IMR-90 (cell line): ENCODE data around the gene SNRNP70. TPM values are rescaled to one million over a fixed set of nuclear protein-coding genes. Genes with fewer than 3 reads are reported as not detected.
"Not testable (repeated sequence)": the region's sequence is repeated elsewhere in the genome, so short reads cannot be mapped to it uniquely, and the experiment has no call there.

Experiments used
- ATAC-seq: fragments of 200-7000 bp; cut with Tn5 transposase; 2 replicates; pipeline ENCODE4 v1.9.1; 2020; ENCODE audit warnings: low read depth, mild to moderate bottlenecking, moderate library complexity
- BruUV-seq: library from RNA; stranded (reverse); fragments of 400-500 nt; replicated peaks from 2 replicates; lab custom pipeline; 2021; lab: Mats Ljungman, UMichigan
- CTCF ChIA-PET: fragments of 300-600 bp; formaldehyde crosslinking; extraction: SDS; loops from one replicate; lab custom pipeline; 2021; ENCODE audit warnings: antibody characterized with exemption; lab: Yijun Ruan, JAX
- POLR2A ChIA-PET: fragments of 300-600 bp; sonication (Branson Sonifier 250); formaldehyde crosslinking; loops from one replicate; lab custom pipeline; 2022; ENCODE audit warnings: antibody characterized with exemption; ENCODE audit not compliant: unreplicated experiment; lab: Charles Lee
- DNase-seq: peaks from one replicate; pipeline ENCODE4 v3.0.0; 2013
- H2AFZ ChIP-seq: replicated peaks from 2 replicates; pipeline ENCODE3; 2013; ENCODE audit warnings: low read length, mild to moderate bottlenecking; ENCODE audit not compliant: poor library complexity
- H2AK5ac ChIP-seq: 2 replicates; pipeline ENCODE4 v1.6.1; 2013; ENCODE audit warnings: low read depth, low read length, inconsistent platforms
- H2AK9ac ChIP-seq: replicated peaks from 2 replicates; pipeline ENCODE3; 2013; ENCODE audit warnings: mild to moderate bottlenecking, low read depth, low read length, moderate library complexity; ENCODE audit not compliant: poor library complexity
- H2BK120ac ChIP-seq: 2 replicates; pipeline ENCODE4 v1.6.1; 2013; ENCODE audit warnings: low read depth, low read length, inconsistent platforms
- H2BK15ac ChIP-seq: 3 replicates; pipeline ENCODE4 v1.6.1; 2013; ENCODE audit warnings: low read depth, low read length, inconsistent platforms
- H2BK20ac ChIP-seq: 2 replicates; pipeline ENCODE4 v1.6.1; 2013; ENCODE audit warnings: low read depth, mild to moderate bottlenecking, inconsistent platforms, low read length, moderate library complexity
- H2BK5ac ChIP-seq: 2 replicates; pipeline ENCODE4 v1.6.1; 2013; ENCODE audit warnings: mild to moderate bottlenecking, low read depth, low read length, inconsistent platforms; ENCODE audit not compliant: poor library complexity, severe bottlenecking
- H3K14ac ChIP-seq: replicated peaks from 2 replicates; pipeline ENCODE4 v1.6.1; 2013; ENCODE audit warnings: low read depth, low read length, inconsistent platforms
- H3K18ac ChIP-seq: 2 replicates; pipeline ENCODE4 v1.6.1; 2013; ENCODE audit warnings: low read depth, low read length, control low read depth
- H3K23ac ChIP-seq: 2 replicates; pipeline ENCODE4 v1.6.1; 2013; ENCODE audit warnings: low read depth, low read length, inconsistent platforms
- H3K27ac ChIP-seq: 2 replicates; pipeline ENCODE4 v1.5.1; 2013; ENCODE audit warnings: mild to moderate bottlenecking, control low read depth, low read length; ENCODE audit not compliant: insufficient read depth
- H3K27me3 ChIP-seq: 2 replicates; pipeline ENCODE4 v1.6.1; 2013; ENCODE audit warnings: low read length; ENCODE audit not compliant: control insufficient read depth, insufficient read depth
- H3K36me3 ChIP-seq: 2 replicates; pipeline ENCODE4 v1.6.1; 2013; ENCODE audit warnings: low read length, mixed read lengths; ENCODE audit not compliant: control insufficient read depth, insufficient read depth
- H3K4ac ChIP-seq: 2 replicates; pipeline ENCODE4 v1.6.1; 2013; ENCODE audit warnings: low read depth, low read length, inconsistent platforms
- H3K4me1 ChIP-seq: 2 replicates; pipeline ENCODE4 v1.6.1; 2013; ENCODE audit warnings: low read length, mixed read lengths; ENCODE audit not compliant: control insufficient read depth, insufficient read depth
- H3K4me2 ChIP-seq: 2 replicates; pipeline ENCODE4 v1.6.1; 2013; ENCODE audit warnings: low read depth, mild to moderate bottlenecking, control low read depth, low read length, moderate library complexity
- H3K4me3 ChIP-seq: 2 replicates; pipeline ENCODE4 v1.5.1; 2013; ENCODE audit warnings: low read depth, mild to moderate bottlenecking, control low read depth, low read length, moderate library complexity; ENCODE audit not compliant: insufficient read depth
- H3K56ac ChIP-seq: 2 replicates; pipeline ENCODE4 v1.6.1; 2013; ENCODE audit warnings: low read length, inconsistent platforms; ENCODE audit not compliant: insufficient read depth; ENCODE audit errors: extremely low read depth
- H3K79me1 ChIP-seq, 2 experiments: 2 replicates each; pipeline ENCODE4 v1.6.1; 2013; ENCODE audit warnings: low read length in 2 of 2, inconsistent platforms in 1 of 2, low read depth in 1 of 2
- H3K9ac ChIP-seq: 2 replicates; pipeline ENCODE4 v1.6.1; 2013; ENCODE audit warnings: low read depth, low read length, control low read depth
- H3K9me1 ChIP-seq: 2 replicates; pipeline ENCODE4 v1.6.1; 2013; ENCODE audit warnings: low read length, inconsistent platforms; ENCODE audit not compliant: insufficient read depth
- H3K9me3 ChIP-seq: 2 replicates; pipeline ENCODE4 v1.6.1; 2013; ENCODE audit warnings: low read length; ENCODE audit not compliant: control insufficient read depth, insufficient read depth
- H4K20me1 ChIP-seq: 2 replicates; pipeline ENCODE4 v1.6.1; 2013; ENCODE audit warnings: low read length, inconsistent platforms; ENCODE audit not compliant: insufficient read depth
- H4K5ac ChIP-seq: 2 replicates; pipeline ENCODE4 v1.6.1; 2013; ENCODE audit warnings: mild to moderate bottlenecking, low read depth, low read length, control low read depth
- H4K8ac ChIP-seq, 2 experiments: 2 replicates each; pipeline ENCODE4 v1.6.1; 2013; ENCODE audit warnings: low read depth in 2 of 2, low read length in 2 of 2, control low read depth in 1 of 2, inconsistent platforms in 1 of 2
- H4K91ac ChIP-seq: 2 replicates; pipeline ENCODE4 v1.6.1; 2013; ENCODE audit warnings: low read depth, low read length, inconsistent platforms; ENCODE audit not compliant: insufficient read depth
- CEBPB ChIP-seq: IDR thresholded peaks from 2 replicates; pipeline ENCODE4 v1.6.1; 2012; ENCODE audit warnings: low read depth, low read length, improper control_type of control experiment
- FOS ChIP-seq: fragments of 150-350 bp; IDR thresholded peaks from 2 replicates; pipeline ENCODE4 v1.6.1; 2016; ENCODE audit warnings: low read depth, low read length
- MAZ ChIP-seq: IDR thresholded peaks from 2 replicates; pipeline ENCODE4 v1.6.1; 2012; ENCODE audit warnings: low read depth, mild to moderate bottlenecking, low read length, improper control_type of control experiment, moderate library complexity, borderline replicate concordance
- WGBS, 2 experiments: methylation state at CpG; one replicate each; pipeline versions ENCODE4 v1.1.5 to v1.1.7; 2013; ENCODE audit warnings: missing lambda C conversion rate in 2 of 2; ENCODE audit not compliant: insufficient read length in 1 of 2; ENCODE audit errors: extremely low coverage in 2 of 2; 5-methylcytosine and 5-hydroxymethylcytosine counted together
- dilution Hi-C: fragments of 300-500 bp; cut with HindIII; formaldehyde crosslinking; loops from one replicate; pipeline ENCODE4 v1.14.3; 2018; ENCODE audit warnings: low sequenced_read_pairs; ENCODE audit not compliant: unreplicated experiment
- in situ Hi-C: fragments of 300-500 bp; cut with MboI; formaldehyde crosslinking; loops from 3 replicates; pipeline ENCODE4 v1.14.3; 2019; ENCODE audit warnings: low sequenced_read_pairs, inconsistent platforms, mixed read lengths
- intact Hi-C: fragments of 100-400 bp; cut with micrococcal nuclease; formaldehyde crosslinking; loops from 2 replicates; pipeline ENCODE4 v1.10.0; 2022
- polyA plus RNA-seq, 3 experiments: library from polyadenylated mRNA; depleted of rRNA; stranded (reverse); fragments of >200 nt; gene quantifications; 2 replicates each; pipeline ENCODE4 v1.2.3, GENCODE V29; 2012; ENCODE audit warnings: low replicate concordance in 1 of 3
- total RNA-seq: library from RNA; depleted of rRNA; stranded (reverse); fragments of >200 nt; gene quantifications from 2 replicates; pipeline ENCODE4 v1.2.3, GENCODE V29; 2012

The SNRNP70 gene
- total and polyA plus RNA-seq, 2 of the 4 experiments (the other 2 are of a cell fraction): 72.8 to 200 TPM

DNA sequence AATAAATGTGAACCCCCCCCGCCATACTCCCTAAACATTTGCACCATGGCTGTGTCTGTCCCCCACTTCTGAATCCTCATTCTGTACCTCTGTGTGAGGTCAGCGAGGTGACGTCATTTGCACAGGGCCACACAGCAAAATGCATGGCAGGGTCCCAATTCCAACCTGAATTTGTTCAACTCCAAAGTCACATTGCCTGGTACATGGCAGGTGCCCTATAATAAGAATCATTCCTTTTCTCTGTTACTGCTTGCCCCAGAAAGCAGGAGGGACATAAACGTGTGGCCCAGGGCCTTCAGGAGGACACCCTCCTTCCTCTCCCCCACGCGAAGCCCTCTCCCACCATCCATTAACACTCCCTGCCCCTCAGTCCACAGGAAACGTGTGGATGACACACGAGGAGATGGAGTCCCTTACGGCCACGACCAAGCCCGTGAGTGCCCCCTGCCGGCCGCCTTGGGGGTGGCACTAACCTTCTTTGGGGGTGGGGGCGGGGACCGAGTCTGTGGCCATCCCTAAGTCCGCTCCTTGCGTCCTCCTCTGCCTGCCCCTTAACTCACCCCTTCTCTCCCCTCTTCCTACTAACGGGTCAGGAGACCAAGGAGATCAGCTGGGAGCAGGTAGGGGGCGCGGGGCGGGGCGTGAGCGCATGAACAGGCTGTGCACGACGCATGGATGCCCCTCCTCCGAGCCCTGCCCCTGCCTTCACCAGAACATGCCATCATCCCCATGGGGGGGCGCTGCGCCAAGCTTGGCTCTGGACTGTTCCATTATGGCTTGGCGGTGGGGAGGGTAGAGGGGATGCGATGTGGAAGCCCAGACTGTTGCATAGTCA, 60.5 kb downstream of the SNRNP70 start (continued):
- TF ChIP-seq FOS (no peak), CEBPB (no peak), MAZ (no peak)

DNA sequence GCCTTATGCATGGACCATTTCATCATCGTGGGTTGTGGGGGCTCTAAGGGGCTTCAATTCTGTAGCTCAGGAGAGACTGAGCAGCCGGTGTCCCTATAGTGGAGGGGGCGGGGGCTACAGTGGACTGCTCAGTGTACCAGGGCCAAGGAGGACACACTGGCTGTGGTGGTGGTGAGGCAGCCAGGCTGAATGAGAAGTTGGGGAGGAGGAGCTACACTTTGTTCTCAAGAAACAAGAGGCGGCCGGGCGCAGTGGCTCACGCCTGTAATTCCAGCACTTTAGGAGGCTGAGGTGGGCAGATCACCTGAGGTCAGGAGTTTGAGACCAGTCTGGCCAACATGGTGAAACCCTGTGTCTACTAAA, 61.1 kb downstream of the SNRNP70 start:
- H3K56ac ChIP-seq, H2AK9ac ChIP-seq, H3K18ac ChIP-seq, H3K4me3 ChIP-seq, H4K91ac ChIP-seq, H3K23ac ChIP-seq, H3K9ac ChIP-seq, H3K14ac ChIP-seq, H2BK20ac ChIP-seq, in situ Hi-C loops, ATAC-seq, POLR2A ChIA-PET, dilution Hi-C loops, H3K79me1 ChIP-seq, H3K4ac ChIP-seq, H3K27ac ChIP-seq, H2BK15ac ChIP-seq, H2BK5ac ChIP-seq, BruUV-seq, H4K20me1 ChIP-seq, H3K9me1 ChIP-seq, H4K5ac ChIP-seq, H3K27me3 ChIP-seq, H3K9me3 ChIP-seq, H3K36me3 ChIP-seq, H2BK120ac ChIP-seq: not testable (repeated sequence)
- peaks cover 12% of the 10 kb centered on the region for H3K4me1 ChIP-seq
- peak; percentile 19 for DNase-seq
- H2AK5ac ChIP-seq: peak overlapping the region; percentile 13; the same call in 1 of the 2 replicates
- intact Hi-C loops: loop anchor here (1.0 kb wide), 1 partner anchor 48 kb away; no protein-coding TSS in a partner anchor
- 10% methylated on average over 2 of the region's 7 CpGs; no CpG with 5 or more reads in 1 of the 2 experiments for WGBS, 2 experiments
- peak overlapping the region; percentile 41 to 80; a peak in 2 of 4 replicates for H4K8ac ChIP-seq
- CTCF ChIA-PET: interaction anchor here (0.6 to 2.0 kb wide), 8 partner anchors 10 to 176 kb away, joined by 3 to 10 read pairs (median 3); partner anchors contain the start of gene LIN7B
- H3K4me2 ChIP-seq: peak overlapping the region; percentile 87
- peak overlapping the region; percentile 94 for H2AFZ ChIP-seq
